AG04449 (cell line): ENCODE measurements around the gene CRELD1.

Experiments
- CTCF ChIA-PET: fragments of 350-600 bp; formaldehyde crosslinking; extraction: SDS; loops from one replicate; lab custom pipeline; 2021; ENCODE audit warnings: antibody characterized with exemption; lab: Yijun Ruan, JAX
- POLR2A ChIA-PET: fragments of 400-600, 350-600 bp; formaldehyde crosslinking; extraction: SDS; loops from one replicate; lab custom pipeline; 2020; ENCODE audit warnings: antibody characterized with exemption, inconsistent platforms; lab: Yijun Ruan, JAX
- DNase-seq: peaks from one replicate; pipeline ENCODE4 v3.0.0-alpha.2; 2010; ENCODE audit warnings: low read depth, low spot score
- H3K4me3 ChIP-seq: 2 replicates; pipeline ENCODE4 v1.5.1; 2011; ENCODE audit warnings: low read depth, mild to moderate bottlenecking, control low read depth, low read length
- TF ChIP-seq, protein P1 (sequence below): IDR thresholded peaks from one replicate; pipeline ENCODE4 v1.5.1; 2011; ENCODE audit warnings: mild to moderate bottlenecking, moderate library complexity, low read length, control low read depth, inconsistent platforms; ENCODE audit not compliant: insufficient read depth; ENCODE audit errors: missing control alignments

The CRELD1 gene

DNA sequence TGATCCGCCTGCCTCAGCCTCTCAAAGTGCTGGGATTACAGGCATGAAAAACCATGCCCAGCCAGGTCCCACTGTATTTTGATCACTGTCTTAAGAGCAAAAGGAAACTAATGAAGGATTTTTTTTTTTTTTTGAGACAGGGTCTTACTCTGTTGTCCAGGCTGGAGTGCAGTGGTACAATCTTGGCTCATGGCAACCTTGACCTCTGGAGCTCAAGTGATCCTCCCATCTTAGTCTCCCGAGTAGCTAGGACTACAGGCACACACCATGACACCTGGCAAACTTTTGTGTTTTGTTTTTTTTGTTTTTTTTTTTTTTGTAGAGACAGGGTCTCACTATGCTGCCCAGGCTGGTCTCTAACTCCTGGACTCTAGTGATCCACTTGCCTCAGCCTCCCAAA is 46.6 kb downstream of the CRELD1 start:
- no peak overlapping the region for H3K4me3 ChIP-seq
- TF ChIP-seq, protein P1, sequence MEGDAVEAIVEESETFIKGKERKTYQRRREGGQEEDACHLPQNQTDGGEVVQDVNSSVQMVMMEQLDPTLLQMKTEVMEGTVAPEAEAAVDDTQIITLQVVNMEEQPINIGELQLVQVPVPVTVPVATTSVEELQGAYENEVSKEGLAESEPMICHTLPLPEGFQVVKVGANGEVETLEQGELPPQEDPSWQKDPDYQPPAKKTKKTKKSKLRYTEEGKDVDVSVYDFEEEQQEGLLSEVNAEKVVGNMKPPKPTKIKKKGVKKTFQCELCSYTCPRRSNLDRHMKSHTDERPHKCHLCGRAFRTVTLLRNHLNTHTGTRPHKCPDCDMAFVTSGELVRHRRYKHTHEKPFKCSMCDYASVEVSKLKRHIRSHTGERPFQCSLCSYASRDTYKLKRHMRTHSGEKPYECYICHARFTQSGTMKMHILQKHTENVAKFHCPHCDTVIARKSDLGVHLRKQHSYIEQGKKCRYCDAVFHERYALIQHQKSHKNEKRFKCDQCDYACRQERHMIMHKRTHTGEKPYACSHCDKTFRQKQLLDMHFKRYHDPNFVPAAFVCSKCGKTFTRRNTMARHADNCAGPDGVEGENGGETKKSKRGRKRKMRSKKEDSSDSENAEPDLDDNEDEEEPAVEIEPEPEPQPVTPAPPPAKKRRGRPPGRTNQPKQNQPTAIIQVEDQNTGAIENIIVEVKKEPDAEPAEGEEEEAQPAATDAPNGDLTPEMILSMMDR, result no peak
- DNase-seq, result no peak
- ChIA-PET POLR2A (no interaction called here), CTCF (interaction anchor here (1.4 kb wide), 1 partner anchor 213 kb away, joined by 4 read pairs; no protein-coding TSS in a partner anchor)

DNA sequence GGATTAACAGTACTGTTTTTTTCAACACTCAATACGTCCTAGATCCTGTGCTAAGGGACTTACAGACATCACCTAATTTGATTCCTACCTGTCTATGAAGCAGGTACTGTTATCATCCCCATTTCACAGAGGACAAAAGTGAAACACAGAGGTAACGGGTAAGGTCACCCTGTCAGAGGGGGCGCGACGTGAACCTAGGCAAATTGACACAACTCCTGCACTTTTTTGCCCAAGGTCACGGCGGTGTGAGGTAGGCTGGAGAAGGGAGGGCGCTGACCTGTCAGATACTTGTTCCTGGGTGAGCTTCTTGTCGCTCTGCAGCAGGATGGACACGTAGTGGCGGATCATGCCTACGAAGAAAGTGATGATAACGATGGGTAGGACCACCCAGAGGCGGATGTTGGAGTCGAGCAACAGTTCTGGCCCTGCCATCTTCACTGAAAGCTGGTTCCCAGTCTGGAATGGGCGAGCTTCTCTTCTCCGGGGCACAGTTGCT is 52.6 kb downstream of the CRELD1 start:
- ChIA-PET CTCF (interaction anchor here (0.7 to 1.7 kb wide), 3 partner anchors 9 to 40 kb away, joined by 3 to 4 read pairs (median 4); no protein-coding TSS in a partner anchor), POLR2A (interaction anchor here (1.2 kb wide), 2 partner anchors 9 to 40 kb away, joined by 4 to 5 read pairs; partner anchors contain the start of gene FANCD2)
- DNase-seq, result no peak
- TF ChIP-seq, protein P1, result no peak
- peak overlapping the region; percentile 99 for H3K4me3 ChIP-seq

DNA sequence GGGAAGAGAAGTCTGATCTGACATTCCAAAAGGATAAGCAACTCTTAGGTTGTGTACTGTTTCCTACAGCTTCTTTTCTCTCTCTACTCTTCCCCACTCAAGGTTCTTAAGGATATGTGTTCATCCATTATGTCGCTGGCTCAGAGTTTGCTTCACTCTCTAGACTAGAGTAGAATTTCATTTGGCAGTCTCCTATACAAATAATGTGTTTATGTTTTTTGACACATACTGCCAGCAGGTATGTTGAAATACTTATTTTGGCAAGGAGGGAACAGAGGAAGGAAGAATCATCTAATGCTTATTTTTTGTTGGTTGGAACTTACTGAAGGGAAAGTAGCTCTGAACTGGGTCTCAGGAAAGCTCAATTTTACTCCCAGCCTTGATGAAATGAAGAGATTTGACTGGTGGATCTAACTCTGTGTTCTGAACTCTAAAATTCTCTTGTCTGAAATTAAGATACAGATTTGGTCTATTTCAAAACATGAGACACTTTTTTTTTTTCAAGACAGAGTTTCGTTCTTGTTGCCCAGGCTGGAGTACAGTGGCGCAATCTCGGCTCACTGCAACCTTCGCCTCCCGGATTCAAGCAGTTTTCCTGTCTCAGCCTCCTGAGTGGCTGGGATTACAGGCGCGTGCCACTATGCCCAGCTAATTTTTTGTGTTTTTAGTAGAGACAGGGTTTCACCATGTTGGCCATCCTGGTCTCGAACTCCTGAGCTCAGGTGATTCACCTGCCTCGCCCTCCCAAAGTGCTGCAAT is 60.6 kb downstream of the CRELD1 start:
- no peak for DNase-seq
- ChIA-PET POLR2A (no interaction called here), CTCF (interaction anchor here (1.2 to 1.9 kb wide), 3 partner anchors 10 to 62 kb away, joined by 4 to 8 read pairs (median 5); no protein-coding TSS in a partner anchor)
- TF ChIP-seq, protein P1, result no peak
- H3K4me3 ChIP-seq, result no peak overlapping the region
